Tongue (tissue), 2 donors: Measurements from ENCODE around the gene DPM3. TPM values are rescaled to one million over a fixed set of nuclear protein-coding genes. Genes with fewer than 3 reads are reported as not detected.
"Not testable (repeated sequence)": the region's sequence is repeated elsewhere in the genome, so short reads cannot be mapped to it uniquely, and the experiment has no call there.

ENCODE experiments used
- DNase-seq: peaks from one replicate; pipeline ENCODE4 v3.0.0-alpha.2; 2015
- total RNA-seq: library from RNA; depleted of rRNA; stranded (reverse); fragments of >200 nt; gene quantifications from one replicate; pipeline ENCODE4 v1.2.3, GENCODE V29; 2014

Gene DPM3
- total RNA-seq, 1 donor from 2014 or later: 20.4 TPM

DNA sequence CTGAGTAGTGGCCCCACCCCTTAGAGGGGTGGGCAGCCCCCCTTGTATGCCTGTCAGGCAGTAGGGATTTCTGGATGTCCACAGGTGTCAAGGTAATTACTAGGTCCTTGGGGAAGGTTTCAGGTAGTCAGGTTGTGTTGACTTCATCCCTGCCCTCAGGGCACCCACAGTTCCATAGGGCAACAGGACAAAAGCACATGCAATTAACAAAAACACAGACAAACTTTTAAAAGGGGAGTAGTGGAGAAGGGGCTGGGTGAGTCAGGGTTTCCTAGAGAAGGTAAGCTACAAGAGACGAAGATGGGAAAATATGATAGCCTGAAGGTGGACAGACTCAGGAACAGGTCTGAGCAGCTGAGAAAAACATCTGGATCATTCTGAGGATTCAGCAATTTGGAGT is 18.7 kb upstream of the DPM3 start:
- DNase-seq: no peak

DNA sequence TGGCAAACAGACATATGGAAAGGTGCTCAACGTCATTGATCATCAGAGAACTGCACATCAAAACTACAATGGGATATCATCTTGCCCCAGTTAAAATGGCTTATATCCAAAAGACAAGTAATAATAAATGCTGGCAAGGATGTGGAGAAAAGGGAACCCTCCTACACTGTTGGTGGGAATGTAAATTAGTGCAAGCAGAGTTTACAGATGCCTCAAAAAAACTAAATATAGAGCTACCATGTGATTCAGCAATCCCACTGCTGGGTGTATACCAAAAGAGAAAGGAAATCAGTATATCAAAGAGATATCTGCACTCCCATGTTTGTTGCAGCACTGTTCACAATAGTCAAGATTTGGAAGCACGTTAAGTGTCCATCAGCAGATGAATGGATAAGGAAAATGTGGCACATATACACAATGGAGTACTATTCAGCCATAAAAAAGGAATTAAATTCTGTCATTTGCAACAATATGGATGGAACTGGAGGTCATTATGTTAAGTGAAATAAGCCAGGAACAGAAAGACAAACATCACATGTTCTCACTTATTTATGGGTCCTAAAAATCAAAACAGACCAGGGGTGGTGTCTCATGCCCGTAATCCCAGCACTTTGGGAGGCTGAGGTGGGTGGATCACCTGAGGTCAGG is 15.8 kb upstream of the DPM3 start:
- not testable (repeated sequence) for DNase-seq

DNA sequence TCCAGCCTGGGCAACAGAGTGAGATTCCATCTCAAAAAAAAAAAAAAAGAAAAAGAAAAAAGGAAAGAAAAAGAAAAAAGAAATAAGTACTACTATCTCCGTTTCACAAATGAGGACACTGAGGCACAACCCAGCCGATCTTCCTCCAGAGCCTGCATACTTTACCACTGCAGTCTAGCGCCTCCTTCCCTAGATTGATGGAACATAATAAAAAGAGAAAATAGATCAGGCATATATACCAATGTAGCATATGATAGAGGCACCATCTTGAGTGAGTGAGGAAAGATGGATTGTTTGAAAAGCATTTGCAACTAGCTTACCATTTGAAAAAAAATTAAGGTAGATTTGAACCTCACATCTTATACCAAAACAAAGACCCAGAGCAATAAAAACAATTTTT is 5.2 kb upstream of the DPM3 start:
- DNase-seq: no peak

DNA sequence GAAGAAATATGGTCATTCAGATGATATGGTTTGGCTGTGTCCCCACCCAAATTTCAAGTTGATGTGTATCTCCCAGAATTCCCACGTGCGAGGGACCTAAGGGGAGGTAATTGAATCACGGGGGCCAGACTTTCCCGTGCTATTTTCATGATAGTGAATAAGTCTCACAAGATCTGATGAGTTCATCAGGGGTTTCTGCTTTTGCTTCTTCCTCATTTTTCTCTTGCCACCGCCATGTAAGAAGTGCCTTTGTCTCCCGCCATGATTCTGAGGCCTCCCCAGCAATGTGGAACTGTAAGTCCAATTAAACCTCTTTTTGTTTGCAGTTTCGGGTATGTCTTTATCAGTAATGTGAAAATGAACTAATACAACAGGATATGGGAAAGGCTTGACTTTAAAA is 1.4 kb upstream of the DPM3 start:
- no peak for DNase-seq

DNA sequence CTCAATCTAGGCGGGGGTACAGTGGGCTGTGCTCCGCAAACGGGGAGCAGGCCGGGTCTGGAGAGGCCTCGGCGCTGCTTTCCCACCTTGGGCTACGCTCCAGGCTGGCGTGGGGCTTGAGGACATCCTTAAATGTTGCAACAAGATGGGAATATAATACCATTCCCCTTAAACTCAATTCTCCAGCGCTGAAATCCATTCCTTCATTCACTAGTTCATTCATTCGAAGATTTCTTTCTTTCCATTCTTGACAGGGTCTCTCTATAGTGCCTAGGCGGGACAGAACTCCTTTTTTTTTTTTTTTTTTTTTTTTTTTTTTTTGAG is 261 bp upstream of the DPM3 start:
- DNase-seq: no peak

DNA sequence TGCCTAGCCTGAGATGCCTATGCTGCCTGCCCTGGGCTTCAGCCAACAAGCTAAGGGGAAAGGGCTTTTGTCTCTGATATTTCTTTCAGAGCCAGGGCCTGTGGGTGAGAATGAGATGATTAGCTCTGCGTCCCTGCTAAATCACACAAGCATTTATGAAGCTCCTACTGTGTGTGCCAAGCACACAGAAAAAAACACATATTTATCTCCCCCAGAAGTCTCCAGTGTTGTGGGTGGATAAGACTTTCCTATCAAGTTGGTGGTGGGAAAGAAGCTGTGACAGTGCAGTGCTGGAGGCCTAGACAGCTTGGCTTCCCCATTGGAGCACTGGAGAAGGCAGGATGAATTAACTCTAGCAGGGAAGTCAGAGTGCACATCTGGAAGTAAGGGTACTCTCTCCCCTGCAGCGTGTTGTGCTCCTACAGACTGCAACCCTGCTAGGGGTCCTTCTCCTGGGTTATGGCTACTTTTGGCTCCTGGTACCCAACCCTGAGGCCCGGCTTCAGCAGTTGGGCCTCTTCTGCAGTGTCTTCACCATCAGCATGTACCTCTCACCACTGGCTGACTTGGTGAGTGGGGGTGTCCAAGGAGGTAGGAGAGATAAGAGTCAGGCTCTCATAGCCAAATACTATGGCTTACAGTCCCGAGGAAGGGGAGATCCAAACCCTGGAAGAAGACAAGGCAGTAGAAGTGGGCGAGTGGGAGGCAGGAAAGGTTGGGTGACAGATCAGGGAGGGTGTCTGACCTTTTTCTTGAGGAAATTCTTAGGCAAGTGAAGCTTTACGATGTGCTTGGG is 3.0 kb downstream of the DPM3 start:
- no peak for DNase-seq

DNA sequence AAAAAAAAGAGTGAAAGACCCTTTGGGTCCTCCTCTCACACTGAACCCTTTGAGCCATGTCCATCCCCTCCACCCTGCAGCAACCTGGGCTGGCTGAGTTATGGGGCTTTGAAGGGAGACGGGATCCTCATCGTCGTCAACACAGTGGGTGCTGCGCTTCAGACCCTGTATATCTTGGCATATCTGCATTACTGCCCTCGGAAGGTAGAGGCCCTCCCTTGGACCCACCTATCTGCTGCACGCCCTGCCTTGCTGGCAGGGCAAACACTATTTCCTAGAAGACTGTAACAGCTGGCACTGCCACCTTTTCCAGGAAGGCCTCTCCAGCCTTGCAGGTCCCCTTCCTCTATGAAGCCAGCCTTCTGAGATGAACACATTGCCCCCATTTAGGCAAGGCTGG is 3.6 kb downstream of the DPM3 start:
- DNase-seq: no peak

DNA sequence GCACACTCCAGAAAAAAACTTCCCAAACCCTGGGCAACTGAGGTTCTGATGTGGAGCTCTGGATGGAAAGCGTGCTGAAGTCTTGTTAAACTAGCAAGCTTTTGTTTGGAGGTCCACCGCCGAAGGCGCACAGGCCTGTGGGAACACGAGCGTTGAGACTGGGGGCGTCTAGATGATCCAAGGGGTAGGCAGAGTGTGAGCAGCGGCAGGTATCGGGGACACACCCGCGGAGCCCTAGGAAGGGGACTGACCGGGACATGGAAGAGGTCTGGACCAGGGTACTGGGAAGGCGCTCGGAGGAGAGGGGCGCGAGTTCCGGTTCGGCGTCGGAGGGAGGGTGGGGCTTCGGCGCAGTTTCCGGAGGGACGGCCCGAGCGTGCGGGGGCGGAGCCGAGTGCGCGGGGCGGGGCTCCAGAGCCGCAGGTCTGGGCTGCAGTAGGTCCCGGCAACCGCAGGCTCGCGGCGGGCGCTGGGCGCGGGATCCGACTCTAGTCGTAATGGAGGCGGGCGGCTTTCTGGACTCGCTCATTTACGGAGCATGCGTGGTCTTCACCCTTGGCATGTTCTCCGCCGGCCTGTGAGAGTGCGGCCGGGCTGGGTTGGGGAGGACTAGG is 4.8 kb downstream of the DPM3 start, which contains the start of gene SLC50A1:
SLC50A1 (plus strand) TSS at position 438 of the 614 bp plus-strand sequence; CDS start at position 498, 60 bp downstream.
- peak; percentile 97 for DNase-seq

DNA sequence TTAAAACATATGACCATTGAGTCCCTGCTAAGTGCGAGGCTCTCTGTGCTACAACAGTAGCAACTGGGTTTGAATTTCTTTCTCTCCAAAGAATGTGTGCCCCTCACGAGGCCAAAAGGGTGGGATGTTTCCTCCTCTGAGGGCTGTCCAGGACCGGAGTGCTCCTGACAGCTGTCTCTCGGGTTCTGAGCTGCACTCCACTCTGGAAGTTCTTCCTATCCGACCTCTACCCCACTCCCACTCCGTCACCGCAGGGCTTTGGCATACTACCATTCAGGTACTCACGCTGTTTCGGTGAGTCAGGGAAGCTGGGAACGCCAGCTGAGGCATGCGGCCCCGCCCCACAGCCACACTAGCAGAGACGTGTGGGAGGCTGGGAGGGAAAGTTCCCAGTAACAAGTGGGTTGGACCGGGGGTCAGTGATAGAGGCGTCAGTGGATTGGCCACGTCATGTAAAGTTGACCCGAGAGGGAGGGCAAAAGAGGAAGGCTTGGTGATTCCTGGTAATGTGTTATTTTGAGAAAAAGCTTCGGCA is 5.4 kb downstream of the DPM3 start:
- DNase-seq: peak; percentile 90

DNA sequence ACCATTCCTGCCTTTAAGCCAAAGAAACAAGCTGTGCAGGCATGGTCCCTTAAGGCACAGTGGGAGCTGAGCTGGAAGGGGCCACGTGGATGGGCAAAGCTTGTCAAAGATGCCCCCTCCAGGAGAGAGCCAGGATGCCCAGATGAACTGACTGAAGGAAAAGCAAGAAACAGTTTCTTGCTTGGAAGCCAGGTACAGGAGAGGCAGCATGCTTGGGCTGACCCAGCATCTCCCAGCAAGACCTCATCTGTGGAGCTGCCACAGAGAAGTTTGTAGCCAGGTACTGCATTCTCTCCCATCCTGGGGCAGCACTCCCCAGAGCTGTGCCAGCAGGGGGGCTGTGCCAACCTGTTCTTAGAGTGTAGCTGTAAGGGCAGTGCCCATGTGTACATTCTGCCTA is 6.0 kb downstream of the DPM3 start:
- no peak for DNase-seq

DNA sequence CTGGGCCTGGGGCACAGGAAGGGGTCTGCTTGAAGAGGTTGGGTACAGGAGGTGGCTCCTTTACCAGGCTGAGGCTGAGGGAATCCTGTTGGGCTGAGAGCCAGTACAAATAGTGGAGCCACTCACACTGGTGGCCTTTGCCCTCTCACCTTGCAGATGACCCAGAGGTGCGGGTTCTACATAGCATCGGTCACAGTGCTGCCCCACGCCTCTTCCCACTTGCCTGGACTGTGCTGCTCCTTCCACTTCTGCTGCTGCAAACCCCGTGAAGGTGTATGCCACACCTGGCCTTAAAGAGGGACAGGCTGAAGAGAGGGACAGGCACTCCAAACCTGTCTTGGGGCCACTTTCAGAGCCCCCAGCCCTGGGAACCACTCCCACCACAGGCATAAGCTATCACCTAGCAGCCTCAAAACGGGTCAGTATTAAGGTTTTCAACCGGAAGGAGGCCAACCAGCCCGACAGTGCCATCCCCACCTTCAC is 6.5 kb downstream of the DPM3 start:
- DNase-seq: no peak

DNA sequence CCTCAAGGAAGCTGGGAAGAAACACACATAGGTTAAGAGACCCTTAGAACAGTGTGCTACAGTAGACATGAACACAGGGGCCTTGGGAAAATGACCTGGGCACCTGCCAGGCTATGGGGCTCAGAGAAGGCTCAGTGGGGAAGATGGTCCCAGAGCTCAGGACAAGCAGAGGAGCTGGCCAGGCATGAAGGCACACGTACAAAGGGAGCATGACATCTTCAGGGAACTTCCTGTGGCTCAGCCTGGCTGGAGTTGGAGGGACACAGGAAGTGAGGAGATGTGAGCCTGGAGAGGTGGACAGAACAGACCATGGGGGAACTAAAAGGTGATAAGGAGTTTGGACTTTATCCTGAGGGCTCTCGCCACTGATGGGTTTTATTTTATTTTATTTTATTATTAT is 8.5 kb downstream of the DPM3 start:
- no peak for DNase-seq

DNA sequence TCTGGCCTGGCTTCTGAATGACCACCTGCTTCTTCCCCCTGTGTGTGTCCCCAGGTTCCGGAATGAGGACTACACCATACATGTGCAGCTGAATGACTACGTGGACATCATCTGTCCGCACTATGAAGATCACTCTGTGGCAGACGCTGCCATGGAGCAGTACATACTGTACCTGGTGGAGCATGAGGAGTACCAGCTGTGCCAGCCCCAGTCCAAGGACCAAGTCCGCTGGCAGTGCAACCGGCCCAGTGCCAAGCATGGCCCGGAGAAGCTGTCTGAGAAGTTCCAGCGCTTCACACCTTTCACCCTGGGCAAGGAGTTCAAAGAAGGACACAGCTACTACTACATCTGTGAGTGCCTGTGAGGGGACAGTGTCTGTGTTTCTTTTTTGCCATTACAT is 9.0 kb downstream of the DPM3 start:
- no peak for DNase-seq

DNA sequence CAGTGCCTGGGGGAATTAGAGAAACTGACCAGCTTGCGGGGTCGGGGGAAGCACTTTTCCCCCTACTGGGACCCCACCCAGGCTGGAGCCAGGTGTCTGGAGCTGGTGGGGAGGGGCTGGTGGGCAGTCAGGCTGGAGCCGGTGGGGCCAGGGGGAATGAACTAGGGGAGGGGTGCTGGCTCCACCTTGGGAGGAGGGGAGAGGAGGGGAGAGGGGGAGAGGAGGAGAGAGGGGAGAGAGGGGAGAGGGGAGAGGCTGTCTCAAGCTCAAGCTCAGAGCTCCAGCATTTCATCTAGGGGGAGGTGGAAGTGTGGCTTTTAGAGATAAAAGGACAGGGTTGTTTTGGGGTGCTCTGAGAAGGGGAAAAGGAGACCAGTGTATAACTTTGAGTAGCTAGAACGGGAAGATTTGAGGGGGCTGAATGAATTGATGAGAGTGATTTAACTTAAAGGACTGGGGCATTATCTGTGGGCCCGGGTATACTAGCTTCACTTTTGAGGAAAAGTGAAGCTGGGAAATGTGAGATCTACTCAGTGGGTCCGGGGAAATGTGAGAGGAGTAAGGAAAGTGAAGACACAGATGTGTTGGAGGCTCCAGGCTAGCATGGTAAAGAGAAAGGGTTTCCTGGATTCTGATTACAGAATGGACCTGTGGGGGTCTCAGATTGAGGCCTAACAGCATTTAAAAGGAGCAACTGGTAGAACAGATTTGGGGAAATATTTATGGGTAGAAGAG is 9.9 kb downstream of the DPM3 start:
- DNase-seq: no peak

DNA sequence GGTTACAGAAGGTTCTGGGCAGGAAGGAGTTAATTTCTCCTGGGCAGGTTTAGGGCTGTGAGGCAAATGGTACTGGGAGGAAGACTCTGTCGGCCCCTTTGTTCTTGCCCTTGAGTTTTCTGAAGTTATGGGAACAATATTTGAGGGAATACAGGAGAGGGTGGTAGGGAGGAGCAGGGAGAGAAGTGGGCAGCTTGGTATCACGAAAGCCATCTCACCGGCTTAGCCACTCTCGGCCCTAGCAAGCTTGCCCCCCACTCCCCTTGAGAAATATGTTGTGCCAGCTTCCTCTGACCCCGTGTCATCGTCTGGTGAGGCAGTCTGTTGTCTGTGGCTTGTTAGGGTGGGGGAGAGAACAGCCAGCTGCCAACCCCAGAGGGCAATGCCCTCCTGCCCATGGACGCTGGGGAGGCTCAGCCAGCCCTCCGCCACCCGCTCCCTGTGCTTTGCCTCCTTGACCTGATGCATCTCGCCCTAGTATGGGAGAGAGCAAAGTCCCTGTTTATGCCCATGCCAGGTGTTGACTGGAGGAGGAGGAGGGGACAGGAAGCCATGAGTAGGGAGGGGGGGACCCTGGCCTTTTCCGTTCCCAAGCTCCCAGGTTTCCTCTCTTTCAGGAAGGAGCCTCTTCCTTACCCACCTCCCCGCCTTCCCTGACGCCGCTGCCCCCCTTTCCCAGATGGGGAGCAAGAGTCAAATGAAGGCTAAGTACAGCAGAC is 11.4 kb downstream of the DPM3 start:
- peak; percentile 25 for DNase-seq

DNA sequence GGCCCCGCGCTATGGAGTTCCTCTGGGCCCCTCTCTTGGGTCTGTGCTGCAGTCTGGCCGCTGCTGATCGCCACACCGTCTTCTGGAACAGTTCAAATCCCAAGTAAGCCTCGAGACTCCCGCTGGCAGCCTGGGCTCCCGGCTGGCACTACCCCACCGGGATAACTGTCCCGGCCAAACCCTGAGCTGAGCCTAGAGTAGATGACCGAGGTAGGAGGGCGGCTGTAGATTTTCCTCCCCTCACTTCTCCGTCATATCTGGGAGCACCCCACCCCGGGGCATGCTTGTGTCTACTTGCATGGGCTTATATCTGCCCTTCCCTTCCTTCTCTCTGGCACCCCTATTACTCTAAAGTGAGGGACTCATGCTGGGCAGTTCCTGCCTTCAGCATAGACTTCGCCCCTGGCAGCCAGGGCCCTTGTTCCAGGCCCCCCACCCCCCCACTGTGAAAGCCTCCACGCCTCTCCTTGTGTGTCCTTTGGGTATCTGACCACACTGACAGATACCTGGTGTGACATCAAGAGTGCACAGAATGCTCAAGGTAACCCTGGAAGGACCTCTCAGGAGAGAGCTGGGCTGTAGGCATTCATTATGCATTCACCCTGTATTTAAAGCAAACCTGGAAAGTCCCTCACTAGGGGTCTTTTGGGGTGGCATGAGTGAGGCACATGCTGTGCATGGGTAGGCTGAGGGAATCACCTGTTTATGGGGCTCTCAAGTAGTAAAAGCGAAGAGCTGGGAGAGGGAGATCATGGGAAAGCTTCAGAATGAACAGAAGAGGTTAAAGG is 12.2 kb downstream of the DPM3 start:
- DNase-seq: no peak

DNA sequence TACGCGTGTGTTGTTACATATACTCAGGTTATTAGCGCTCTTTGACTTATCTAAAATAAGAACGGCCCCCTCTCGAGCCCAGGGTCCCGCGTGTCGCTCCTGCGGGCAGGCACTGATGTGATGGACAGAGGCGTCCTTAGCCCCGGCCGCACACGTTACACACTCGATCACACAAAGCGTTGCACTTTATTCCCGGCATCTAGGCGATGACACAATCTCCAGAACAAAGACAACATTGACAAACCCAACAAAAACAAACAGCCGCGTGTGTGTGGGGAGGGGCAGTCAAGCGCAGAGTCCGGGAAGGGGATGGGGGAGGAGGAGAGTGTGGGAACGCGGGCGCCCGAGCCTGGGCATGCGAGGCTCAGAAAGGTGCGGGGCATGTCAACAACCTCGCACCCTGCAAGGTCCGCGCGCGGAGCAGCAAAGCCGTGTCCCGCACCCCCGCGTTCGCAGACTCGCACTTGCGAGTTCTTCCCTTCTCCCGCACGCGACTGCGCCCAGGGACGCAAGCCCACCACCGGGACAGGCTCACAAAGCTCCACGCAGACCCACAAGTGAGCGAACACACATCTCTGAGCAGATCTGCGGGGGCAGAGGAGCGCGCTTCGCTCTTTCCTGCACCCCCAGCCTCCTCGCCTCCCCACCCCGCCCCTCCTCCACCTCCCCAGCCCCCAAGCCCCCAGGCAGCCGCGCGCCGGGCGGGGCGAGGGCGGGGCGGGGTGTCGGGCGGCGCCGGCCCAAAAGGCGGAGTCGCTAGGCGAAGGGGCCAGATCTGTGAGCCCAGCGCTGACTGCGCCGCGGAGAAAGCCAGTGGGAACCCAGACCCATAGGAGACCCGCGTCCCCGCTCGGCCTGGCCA is 13.0 kb downstream of the DPM3 start, which contains the start of gene EFNA1:
EFNA1 (plus strand) TSS at position 772 of the 862 bp plus-strand sequence. CDS start 102 bp downstream, outside the sequence.
- peak; percentile 76 for DNase-seq

DNA sequence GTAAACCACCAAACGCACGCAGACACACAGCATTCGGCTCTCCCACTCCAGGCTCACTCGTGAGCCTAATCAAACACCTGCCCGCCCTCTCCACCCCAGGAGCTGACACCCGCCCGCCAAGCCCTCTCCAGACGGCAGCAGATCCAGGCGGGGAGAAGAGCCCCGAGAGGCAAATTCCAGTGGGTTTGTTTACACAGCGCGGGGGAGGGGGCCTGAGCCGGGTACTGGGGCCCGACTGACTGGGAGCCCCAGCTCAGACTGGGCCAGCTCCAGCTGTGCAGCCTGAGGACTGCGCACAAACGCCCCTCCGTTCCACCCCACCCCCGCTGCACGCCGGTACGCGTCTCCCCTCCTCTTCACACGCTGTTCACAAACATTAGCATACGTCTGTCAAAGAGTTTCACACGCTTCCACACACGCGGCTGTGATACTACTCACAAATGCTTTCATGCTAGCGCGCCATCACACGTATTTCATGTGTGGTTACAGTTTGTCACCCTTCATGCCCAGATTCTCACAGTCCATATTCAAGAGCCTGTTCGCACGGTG is 13.7 kb downstream of the DPM3 start:
- DNase-seq: peak; percentile 59

DNA sequence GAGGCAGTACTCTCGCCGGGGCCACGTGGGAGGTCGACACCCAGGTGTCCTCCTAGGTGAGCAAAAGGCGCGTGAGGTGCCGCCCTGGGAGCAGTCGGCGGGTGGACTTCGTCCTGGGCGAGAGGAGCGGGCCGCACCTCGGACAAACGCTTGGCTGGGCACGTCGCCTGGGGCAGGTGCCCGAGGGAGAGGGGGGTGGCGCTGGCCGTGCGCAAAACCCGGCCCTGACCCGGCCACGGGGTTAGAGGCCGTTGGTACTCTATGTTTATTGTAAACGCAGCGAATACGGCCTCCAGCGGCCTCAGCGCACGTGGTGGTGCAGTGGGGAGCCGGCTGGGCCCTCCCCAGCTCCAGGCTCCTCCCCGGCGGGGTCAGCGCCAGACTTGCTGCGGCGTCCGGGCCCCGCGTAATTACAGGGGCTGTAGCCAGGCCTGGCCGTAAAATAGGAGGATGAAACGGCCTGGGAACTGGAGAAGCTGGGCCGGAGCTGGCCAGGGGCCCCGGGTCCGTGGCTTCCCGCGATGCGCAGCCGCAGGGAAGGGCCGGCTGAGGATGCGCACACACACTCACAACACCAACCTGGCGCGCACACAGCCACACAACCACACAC is 14.3 kb downstream of the DPM3 start:
- DNase-seq: peak; percentile 49
